CD4-positive, alpha-beta memory T cell (primary cell): Measurements from ENCODE around the gene TAOK3. TPM values are rescaled to one million over a fixed set of nuclear protein-coding genes. Genes with fewer than 3 reads are reported as not detected.
"Not testable (repeated sequence)": the region's sequence is repeated elsewhere in the genome, so short reads cannot be mapped to it uniquely, and the experiment has no call there.

ENCODE experiments used
- CTCF ChIA-PET: fragments of 350-600 bp; sonication (Branson Sonifier 250); formaldehyde crosslinking; loops from one replicate; lab custom pipeline; 2021; ENCODE audit warnings: inconsistent platforms; ENCODE audit not compliant: partially characterized antibody; lab: Charles Lee
- POLR2A ChIA-PET: fragments of 350-600 bp; sonication (Branson Sonifier 250); formaldehyde crosslinking; loops from one replicate; lab custom pipeline; 2021; ENCODE audit not compliant: partially characterized antibody; lab: Charles Lee
- DNase-seq, 5 donors: peaks; one replicate each; pipeline versions ENCODE4 v3.0.0 to v3.0.0-alpha.2; 2020 to 2022; ENCODE audit warnings: mixed read lengths in 1 of 5
- H3K27ac ChIP-seq: one replicate; pipeline ENCODE4 v1.7.0; 2013; ENCODE audit warnings: low read depth, low read length
- H3K27me3 ChIP-seq: 2 replicates; pipeline ENCODE4 v1.7.0; 2013; ENCODE audit warnings: mild to moderate bottlenecking, low read length, moderate library complexity; ENCODE audit not compliant: insufficient read depth
- H3K36me3 ChIP-seq: 2 replicates; pipeline ENCODE4 v1.7.0; 2013; ENCODE audit warnings: mild to moderate bottlenecking, low read length, moderate library complexity; ENCODE audit not compliant: insufficient read depth
- H3K4me1 ChIP-seq: 2 replicates; pipeline ENCODE4 v1.7.0; 2013; ENCODE audit warnings: mild to moderate bottlenecking, low read length, moderate library complexity; ENCODE audit not compliant: insufficient read depth
- H3K4me3 ChIP-seq, 2 donors: one replicate each; pipeline ENCODE4 v1.7.0; 2013; ENCODE audit warnings: low read length in 2 of 2, mild to moderate bottlenecking in 1 of 2
- H3K9me3 ChIP-seq, 2 donors: one replicate each; pipeline ENCODE4 v1.7.0; 2013; ENCODE audit warnings: low read length in 2 of 2, control low read depth in 1 of 2; ENCODE audit not compliant: control insufficient read depth in 1 of 2
- H3K27ac Mint-ChIP-seq, 7 donors: one replicate each; pipeline ENCODE4 v1.8.0; 2020 to 2021; ENCODE audit warnings: mixed read lengths in 7 of 7, mild to moderate bottlenecking in 6 of 7, inconsistent platforms in 3 of 7, moderate library complexity in 3 of 7
- H3K27me3 Mint-ChIP-seq, 2 donors: one replicate each; pipeline ENCODE4 v1.8.0; 2020 to 2021; ENCODE audit warnings: mixed read lengths in 2 of 2
- H3K36me3 Mint-ChIP-seq, 2 donors: one replicate each; pipeline ENCODE4 v1.8.0; 2020 to 2021; ENCODE audit warnings: mixed read lengths in 2 of 2, inconsistent platforms in 1 of 2, mild to moderate bottlenecking in 1 of 2
- H3K4me1 Mint-ChIP-seq, 4 donors: one replicate each; pipeline ENCODE4 v1.8.0; 2020 to 2021; ENCODE audit warnings: mixed read lengths in 4 of 4, mild to moderate bottlenecking in 1 of 4
- H3K4me3 Mint-ChIP-seq, 8 donors: one replicate each; pipeline ENCODE4 v1.8.0; 2020 to 2021; ENCODE audit warnings: mixed read lengths in 8 of 8, mild to moderate bottlenecking in 7 of 8, moderate library complexity in 6 of 8, inconsistent platforms in 3 of 8
- H3K9me3 Mint-ChIP-seq, 8 donors: one replicate each; pipeline ENCODE4 v1.8.0; 2020 to 2021; ENCODE audit warnings: mixed read lengths in 8 of 8, mild to moderate bottlenecking in 5 of 8, inconsistent platforms in 3 of 8, moderate library complexity in 1 of 8
- intact Hi-C: fragments of 100-400 bp; cut with micrococcal nuclease; formaldehyde crosslinking; loops from one replicate; pipeline ENCODE4 v1.15.1; 2023
- polyA plus RNA-seq, 2 donors: library from polyadenylated mRNA; unstranded; fragments of 300-500 nt; fragmentation: Illumina TruSeq; gene quantifications; one replicate each; pipeline ENCODE4 v1.2.3, GENCODE V29; 2021
- total RNA-seq, 2 experiments: library from RNA; stranded (reverse); gene quantifications; one replicate each; pipeline ENCODE4 v1.2.3, GENCODE V29; 2021

The TAOK3 gene
- total and polyA plus RNA-seq, 4 experiments from 2014 or later: 47.9 to 141 (median 75.4) TPM

DNA sequence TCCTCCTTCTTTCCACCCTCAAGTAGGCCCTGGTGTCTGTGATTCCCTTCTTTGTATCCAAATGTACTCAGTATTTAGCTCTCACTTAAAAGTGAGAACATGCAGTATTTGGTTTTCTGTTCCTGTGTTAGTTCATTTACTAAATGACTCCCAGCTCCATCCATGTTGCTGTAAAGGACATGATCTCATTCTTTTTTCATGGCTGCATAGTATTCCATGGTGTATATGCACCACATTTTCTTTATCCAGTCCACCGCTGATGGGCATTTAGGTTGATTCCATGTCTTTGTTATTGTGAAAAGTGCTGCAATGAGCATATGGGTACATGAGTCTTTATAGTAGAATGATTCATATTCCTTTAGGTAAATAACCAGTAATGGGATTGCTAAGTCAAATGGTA is 94.4 kb downstream of the TAOK3 start:
- peaks cover 21 to 22% of the 10 kb centered on the region in 2 donors for H3K36me3 Mint-ChIP-seq
- H3K4me3 ChIP-seq, H3K9me3 Mint-ChIP-seq, H3K27me3 Mint-ChIP-seq, POLR2A ChIA-PET, H3K27me3 ChIP-seq, H3K4me1 ChIP-seq, H3K36me3 ChIP-seq, DNase-seq, CTCF ChIA-PET, H3K27ac Mint-ChIP-seq, H3K27ac ChIP-seq, intact Hi-C loops, H3K9me3 ChIP-seq: not testable (repeated sequence)
- H3K4me1 Mint-ChIP-seq: peaks cover 11 to 23% (median 17%) of the 10 kb centered on the region in 4 donors
- peak overlapping the region in 1 of 8 donors; percentile 33 for H3K4me3 Mint-ChIP-seq

- Mint-ChIP-seq H3K27ac (peak overlapping the region; percentile 6 to 82 (median 75)), H3K27me3 (no peaks in the 10 kb centered on the region), H3K36me3 (peaks cover 2 to 6% of the 10 kb centered on the region in 2 donors), H3K9me3 (no peaks in the 10 kb centered on the region), H3K4me1 (peaks cover 20 to 25% (median 22%) of the 10 kb centered on the region in 4 donors), H3K4me3 (peak overlapping the region in 3 of 8 donors; percentile 17 to 60 (median 32))
- intact Hi-C loops: no loop called here
- no peak for DNase-seq
- CTCF ChIA-PET: no interaction called here
- H3K27ac ChIP-seq: no peak overlapping the region
- no peaks in the 10 kb centered on the region for H3K27me3 ChIP-seq
- H3K4me1 ChIP-seq: no peaks in the 10 kb centered on the region
- POLR2A ChIA-PET: no interaction called here
- no peak overlapping the region for H3K4me3 ChIP-seq
- no peaks in the 10 kb centered on the region for H3K36me3 ChIP-seq
- H3K9me3 ChIP-seq: no peaks in the 10 kb centered on the region
These were observed 98.6 kb downstream of the TAOK3 start for GRCh38 chr12:118274066-118274465.

DNA sequence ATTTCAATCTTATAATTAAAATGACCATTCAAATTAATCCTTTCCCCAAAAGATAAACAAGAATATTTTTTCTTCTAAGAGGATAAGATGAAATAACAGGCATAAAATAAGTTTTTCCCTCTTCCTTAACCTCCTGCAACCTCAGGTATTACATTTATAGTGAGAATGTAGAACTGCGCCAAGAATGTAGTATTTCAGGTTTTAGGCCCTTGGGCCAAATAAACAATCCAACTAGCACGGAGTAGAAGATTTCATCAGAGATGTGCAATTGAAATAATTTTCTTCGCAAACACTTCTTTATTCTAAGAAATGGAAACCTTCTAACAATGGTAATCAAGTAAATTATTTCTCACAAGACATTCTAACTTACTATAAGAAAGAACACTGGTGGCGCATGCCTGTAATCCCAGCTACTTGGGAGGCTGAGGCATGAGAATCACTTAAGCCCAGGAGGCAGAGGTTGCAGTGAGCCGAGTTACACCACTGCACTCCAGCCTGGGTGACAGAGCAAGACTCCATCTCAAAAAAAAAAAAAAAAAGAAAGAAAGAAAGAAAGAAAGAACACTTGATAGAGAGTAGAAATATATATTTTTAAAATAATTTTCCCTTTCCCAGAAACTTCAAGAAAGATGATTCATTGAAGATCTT is 100.8 kb downstream of the TAOK3 start:
- CTCF ChIA-PET: no interaction called here
- POLR2A ChIA-PET: no interaction called here

DNA sequence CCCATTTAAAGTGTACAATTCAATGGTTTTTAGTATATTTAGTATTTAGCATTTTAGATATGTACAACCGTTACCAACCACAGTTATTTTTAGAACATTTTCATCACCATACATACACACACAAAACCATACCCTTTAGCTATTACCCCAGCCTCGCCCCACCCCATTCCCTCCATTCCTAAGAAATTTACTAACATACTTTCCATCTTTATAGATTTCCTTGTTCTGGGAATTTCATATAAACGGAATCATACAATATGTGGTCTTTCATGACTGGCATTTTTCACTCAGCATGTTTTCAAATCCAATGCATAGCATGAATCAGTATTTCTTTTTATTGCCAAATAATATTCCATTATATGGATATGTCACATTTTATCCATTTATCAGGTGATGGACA is 101.5 kb downstream of the TAOK3 start:
- intact Hi-C loops: no loop called here
- Histone ChIP-seq H3K9me3 (no peaks in the 10 kb centered on the region), H3K4me3 (no peak overlapping the region), H3K27ac (no peak overlapping the region), H3K4me1 (no peaks in the 10 kb centered on the region), H3K27me3 (no peaks in the 10 kb centered on the region), H3K36me3 (no peaks in the 10 kb centered on the region)
- Mint-ChIP-seq H3K9me3 (no peaks in the 10 kb centered on the region), H3K27ac (peak overlapping the region in 1 of 7 donors; percentile 23), H3K27me3 (no peaks in the 10 kb centered on the region), H3K4me3 (no peak overlapping the region), H3K36me3 (peaks cover 4 to 12% of the 10 kb centered on the region in 2 donors), H3K4me1 (peaks cover 14 to 25% (median 19%) of the 10 kb centered on the region in 4 donors)
- POLR2A ChIA-PET: no interaction called here
- CTCF ChIA-PET: no interaction called here
- DNase-seq: no peak

More for the DNA sequence above, 100.8 kb downstream of the TAOK3 start:
- H3K9me3 Mint-ChIP-seq: no peaks in the 10 kb centered on the region
- H3K36me3 Mint-ChIP-seq: peaks cover 4 to 7% of the 10 kb centered on the region in 2 donors
- H3K4me1 ChIP-seq: no peaks in the 10 kb centered on the region
- H3K27ac ChIP-seq: no peak overlapping the region
- H3K27me3 Mint-ChIP-seq: no peaks in the 10 kb centered on the region
- H3K27ac Mint-ChIP-seq: no peak overlapping the region
- peaks cover 16 to 25% (median 22%) of the 10 kb centered on the region in 4 donors for H3K4me1 Mint-ChIP-seq
- no peaks in the 10 kb centered on the region for H3K36me3 ChIP-seq
- H3K9me3 ChIP-seq: no peaks in the 10 kb centered on the region
- H3K4me3 Mint-ChIP-seq: no peak overlapping the region
- H3K4me3 ChIP-seq: no peak overlapping the region
- DNase-seq: no peak
- intact Hi-C loops: no loop called here
- no peaks in the 10 kb centered on the region for H3K27me3 ChIP-seq

DNA sequence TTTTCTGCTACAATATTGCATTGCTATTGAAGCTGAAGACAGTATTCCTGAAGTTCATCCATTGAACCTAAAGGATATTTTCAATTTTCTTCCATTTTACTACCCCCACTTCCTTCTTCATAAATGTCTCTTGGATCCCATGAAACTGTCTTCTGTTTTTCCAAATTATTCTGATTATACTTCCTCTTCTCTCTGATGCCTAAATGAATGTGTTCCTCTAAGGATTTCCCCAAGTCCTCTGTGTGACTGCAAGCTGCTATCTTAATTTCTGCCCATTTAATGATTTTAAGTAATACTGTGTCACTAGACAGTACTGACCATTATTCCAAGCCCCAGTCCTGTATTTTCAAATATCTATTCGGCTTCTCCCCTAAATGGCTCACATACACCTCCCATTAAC is 102.9 kb downstream of the TAOK3 start:
- Histone ChIP-seq H3K27me3 (no peaks in the 10 kb centered on the region), H3K4me1 (no peaks in the 10 kb centered on the region), H3K36me3 (no peaks in the 10 kb centered on the region), H3K27ac (no peak overlapping the region), H3K4me3 (no peak overlapping the region), H3K9me3 (no peaks in the 10 kb centered on the region)
- Mint-ChIP-seq H3K27ac (peak overlapping the region in 5 of 7 donors; percentile 8 to 54 (median 47)), H3K4me3 (no peak overlapping the region), H3K4me1 (peaks cover 11 to 19% (median 15%) of the 10 kb centered on the region in 4 donors), H3K27me3 (no peaks in the 10 kb centered on the region), H3K36me3 (peaks cover 4 to 21% of the 10 kb centered on the region in 2 donors), H3K9me3 (no peaks in the 10 kb centered on the region)
- ChIA-PET CTCF (interaction anchor here (0.7 kb wide), 1 partner anchor 14 kb away, joined by 4 read pairs; no protein-coding TSS in a partner anchor), POLR2A (no interaction called here)
- DNase-seq: no peak
- intact Hi-C loops: no loop called here

DNA sequence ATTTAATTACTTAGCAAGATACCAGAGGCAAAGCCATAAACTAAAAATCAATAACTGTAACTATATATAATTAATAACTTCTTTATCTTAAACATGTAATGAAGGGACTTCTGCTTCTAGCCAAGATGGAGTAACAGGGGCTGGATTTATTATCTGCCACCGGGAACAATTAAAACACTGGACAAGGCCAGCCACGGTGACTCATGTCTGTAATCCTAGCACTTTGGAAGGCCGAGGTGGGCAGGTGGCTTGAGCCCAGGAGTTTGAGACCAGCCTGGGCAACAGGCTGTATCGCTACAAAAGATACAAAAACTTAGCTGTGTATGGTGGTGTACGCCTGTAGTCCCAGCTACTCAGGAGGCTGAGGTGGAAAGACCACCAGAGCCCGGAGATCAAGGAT is 113.6 kb downstream of the TAOK3 start:
- no peaks in the 10 kb centered on the region for H3K27me3 Mint-ChIP-seq
- no peak for DNase-seq

DNA sequence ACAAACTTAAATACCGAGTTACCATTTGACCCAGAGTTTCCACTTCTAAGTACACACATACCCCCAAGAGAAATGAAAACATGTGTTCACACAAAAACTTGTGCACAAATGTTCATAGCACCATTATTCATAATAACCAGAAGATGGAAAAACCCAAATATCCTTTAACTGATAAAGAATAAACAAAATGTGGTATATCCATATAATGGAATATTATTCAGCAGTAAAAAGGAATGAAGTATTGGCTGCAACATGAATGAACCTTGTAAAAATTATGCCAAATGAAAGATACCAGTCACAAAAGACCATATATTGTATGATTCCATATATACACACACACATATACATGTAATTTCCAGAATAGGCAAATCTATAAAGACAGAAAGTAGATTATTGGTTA is 116.4 kb downstream of the TAOK3 start:
- H3K27me3 ChIP-seq: no peaks in the 10 kb centered on the region
- CTCF ChIA-PET: no interaction called here
- no peak for DNase-seq
- no peak overlapping the region for H3K4me3 Mint-ChIP-seq
- H3K27me3 Mint-ChIP-seq: no peaks in the 10 kb centered on the region
- no peak overlapping the region for H3K27ac ChIP-seq
- no peaks in the 10 kb centered on the region for H3K4me1 ChIP-seq
- POLR2A ChIA-PET: no interaction called here
- no peaks in the 10 kb centered on the region for H3K9me3 ChIP-seq
- H3K9me3 Mint-ChIP-seq: no peaks in the 10 kb centered on the region
- intact Hi-C loops: no loop called here
- peaks cover 40 to 56% of the 10 kb centered on the region in 2 donors for H3K36me3 Mint-ChIP-seq
- no peak overlapping the region for H3K27ac Mint-ChIP-seq
- no peak overlapping the region for H3K4me3 ChIP-seq
- peaks cover 5 to 15% (median 11%) of the 10 kb centered on the region in 4 donors for H3K4me1 Mint-ChIP-seq
- H3K36me3 ChIP-seq: peaks cover 3% of the 10 kb centered on the region

More for the DNA sequence above, 113.6 kb downstream of the TAOK3 start:
- no peak overlapping the region for H3K27ac ChIP-seq
- H3K9me3 ChIP-seq: no peaks in the 10 kb centered on the region
- POLR2A ChIA-PET: no interaction called here
- Mint-ChIP-seq H3K4me1 (peaks cover 5 to 16% (median 14%) of the 10 kb centered on the region in 4 donors), H3K27ac (peak overlapping the region in 1 of 7 donors; percentile 6), H3K4me3 (no peak overlapping the region), H3K36me3 (peaks cover 49 to 63% of the 10 kb centered on the region in 2 donors), H3K9me3 (no peaks in the 10 kb centered on the region)
- CTCF ChIA-PET: no interaction called here
- intact Hi-C loops: no loop called here
- no peaks in the 10 kb centered on the region for H3K27me3 ChIP-seq
- no peak overlapping the region for H3K4me3 ChIP-seq
- no peaks in the 10 kb centered on the region for H3K4me1 ChIP-seq
- H3K36me3 ChIP-seq: peaks cover 3% of the 10 kb centered on the region
